Stimulated activated CD4-positive, alpha-beta T cell treated with anti-CD3 and anti-CD28 coated beads, Interleukin-1b, Interleukin-23, amount 100 ng/mL, for 1 hour (primary cell): ENCODE data around the gene CELF6.
A peak's percentile ranks its signal among the peaks of the same experiment; 100 is the strongest.
"Not testable (repeated sequence)": the region's sequence is repeated elsewhere in the genome, so short reads cannot be mapped to it uniquely, and the experiment has no call there.

ENCODE experiments used
- DNase-seq, 2 donors: peaks; one replicate each; pipeline ENCODE4 v3.0.0-alpha.2; 2020; ENCODE audit warnings: low read depth in 2 of 2

The CELF6 gene

GRCh38 chr15:72318408-72318942, 1.5 kb downstream of the CELF6 start:
- DNase-seq: no peak

- no peak for DNase-seq
Measured at GRCh38 chr15:72315706-72316370, 4.1 kb downstream of the CELF6 start.

- no peak for DNase-seq
Measured at GRCh38 chr15:72313881-72314280, 6.1 kb downstream of the CELF6 start.

- no peak for DNase-seq
Measured at GRCh38 chr15:72313448-72313840, 6.5 kb downstream of the CELF6 start.

- DNase-seq: peak; percentile 14 to 26
Measured at GRCh38 chr15:72312605-72313447, 7.1 kb downstream of the CELF6 start.

GRCh38 chr15:72307026-72307425, 12.9 kb downstream of the CELF6 start:
- DNase-seq: no peak

GRCh38 chr15:72306211-72306785, 13.7 kb downstream of the CELF6 start:
- DNase-seq: peak in 1 of 2 donors; percentile 8

GRCh38 chr15:72304596-72304995, 15.4 kb downstream of the CELF6 start:
- DNase-seq: no peak

- DNase-seq: no peak
Measured at GRCh38 chr15:72302955-72303354, 17.0 kb downstream of the CELF6 start.

- DNase-seq: no peak
Measured at GRCh38 chr15:72289597-72290325, 30.2 kb downstream of the CELF6 start.

- no peak for DNase-seq
Measured at GRCh38 chr15:72288796-72289596, 31.0 kb downstream of the CELF6 start.

GRCh38 chr15:72285927-72286516, 33.9 kb downstream of the CELF6 start:
- DNase-seq: peak; percentile 7 to 38

GRCh38 chr15:72285402-72285801, 34.6 kb downstream of the CELF6 start:
- no peak for DNase-seq

- no peak for DNase-seq
Measured at GRCh38 chr15:72284781-72285180, 35.2 kb downstream of the CELF6 start.

- DNase-seq: no peak
Measured at GRCh38 chr15:72281713-72282112, 38.2 kb downstream of the CELF6 start.

- DNase-seq: no peak
Measured at GRCh38 chr15:72280751-72281150, 39.2 kb downstream of the CELF6 start.

- no peak for DNase-seq
Measured at GRCh38 chr15:72278737-72279136, 41.2 kb downstream of the CELF6 start.

- DNase-seq: no peak
Measured at GRCh38 chr15:72276326-72276700, 43.6 kb downstream of the CELF6 start.

- not testable (repeated sequence) for DNase-seq
Measured at GRCh38 chr15:72275635-72276325, 44.2 kb downstream of the CELF6 start.

GRCh38 chr15:72272997-72273352, 47.0 kb downstream of the CELF6 start:
- DNase-seq: no peak
